CD4-positive, alpha-beta T cell (primary cell): ENCODE data around the gene ASTN2. TPM values are rescaled to one million over a fixed set of nuclear protein-coding genes. Genes with fewer than 3 reads are reported as not detected.

Experiments
- ATAC-seq: fragments of 200-7000 bp; cut with Tn5 transposase; one replicate; pipeline ENCODE4 v1.10.0; 2022; ENCODE audit warnings: mild to moderate bottlenecking; ENCODE audit not compliant: poor library complexity
- CTCF ChIA-PET: fragments of 350-600 bp; sonication (Branson Sonifier 250); formaldehyde crosslinking; loops from one replicate; lab custom pipeline; 2021; ENCODE audit warnings: antibody characterized with exemption, inconsistent platforms; lab: Charles Lee
- POLR2A ChIA-PET: fragments of 350-600 bp; sonication (Branson Sonifier 250); formaldehyde crosslinking; loops from one replicate; lab custom pipeline; 2021; ENCODE audit warnings: antibody characterized with exemption, inconsistent platforms; lab: Charles Lee
- DNase-seq, 14 experiments: peaks; one replicate each; pipeline ENCODE4 v3.0.0-alpha.2; 2013 to 2020; ENCODE audit warnings: mixed read lengths in 2 of 14
- H3K27ac ChIP-seq, 2 donors: one replicate each; pipeline versions ENCODE4 v1.5.1 to v1.7.0; 2013; ENCODE audit warnings: low read length in 2 of 2, low read depth in 1 of 2, mild to moderate bottlenecking in 1 of 2
- H3K27me3 ChIP-seq, 2 experiments: 1 replicate in 1 of 2; 2 replicates in 1 of 2; pipeline versions ENCODE4 v1.6.1 to v1.7.0; 2013; ENCODE audit warnings: low read length in 2 of 2, control low read depth in 1 of 2, mild to moderate bottlenecking in 1 of 2, moderate library complexity in 1 of 2; ENCODE audit not compliant: insufficient read depth in 2 of 2, control insufficient read depth in 1 of 2
- H3K36me3 ChIP-seq: one replicate; pipeline ENCODE4 v1.6.1; 2013; ENCODE audit warnings: low read length, control low read depth; ENCODE audit not compliant: insufficient read depth
- H3K4me1 ChIP-seq: one replicate; pipeline ENCODE4 v1.6.1; 2013; ENCODE audit warnings: low read length, control low read depth; ENCODE audit not compliant: insufficient read depth
- H3K4me3 ChIP-seq: one replicate; pipeline ENCODE4 v1.5.1; 2013; ENCODE audit warnings: mild to moderate bottlenecking, low read length, moderate library complexity
- H3K9me3 ChIP-seq, 2 experiments: 1 replicate in 1 of 2; 2 replicates in 1 of 2; pipeline versions ENCODE4 v1.6.1 to v1.7.0; 2013; ENCODE audit warnings: low read length in 2 of 2, mild to moderate bottlenecking in 2 of 2, control low read depth in 1 of 2, moderate library complexity in 1 of 2; ENCODE audit not compliant: control insufficient read depth in 1 of 2, insufficient read depth in 1 of 2
- H3K27ac Mint-ChIP-seq: one replicate; pipeline ENCODE4 v1.8.0; 2020; ENCODE audit warnings: mixed read lengths
- H3K27me3 Mint-ChIP-seq: one replicate; pipeline ENCODE4 v1.8.0; 2021; ENCODE audit warnings: mixed read lengths
- H3K36me3 Mint-ChIP-seq: one replicate; pipeline ENCODE4 v1.8.0; 2021; ENCODE audit warnings: low read depth, mixed read lengths
- H3K4me1 Mint-ChIP-seq: one replicate; pipeline ENCODE4 v1.8.0; 2021; ENCODE audit warnings: low read depth, mixed read lengths
- H3K4me3 Mint-ChIP-seq: one replicate; pipeline ENCODE4 v1.8.0; 2020; ENCODE audit warnings: mild to moderate bottlenecking, mixed read lengths
- H3K9me3 Mint-ChIP-seq: one replicate; pipeline ENCODE4 v1.8.0; 2020; ENCODE audit warnings: mixed read lengths
- intact Hi-C, 2 experiments: fragments of 100-400 bp; cut with DNase I in 1 of 2; cut with micrococcal nuclease in 1 of 2; formaldehyde crosslinking; loops; one replicate each; pipeline versions ENCODE4 v1.15.1 to v1.9.0; 2023 to 2025; cut with DNase I, micrococcal nuclease
- total RNA-seq, 174 experiments: library from RNA in 2 of 174; stranded (reverse) in 2 of 174; gene quantifications; one replicate each; pipeline ENCODE4 v1.2.3 and lab custom pipeline; 2021 to 2026
- TF ChIP-seq, protein P1 (sequence below): fragments of 200-600 bp; IDR thresholded peaks from one replicate; pipeline ENCODE4 v1.8.0; 2022; ENCODE audit warnings: antibody characterized with exemption, mild to moderate bottlenecking

ASTN2 gene
- total RNA-seq, 2 experiments from 2014 or later, result 2.3 to 2.4 TPM

DNA sequence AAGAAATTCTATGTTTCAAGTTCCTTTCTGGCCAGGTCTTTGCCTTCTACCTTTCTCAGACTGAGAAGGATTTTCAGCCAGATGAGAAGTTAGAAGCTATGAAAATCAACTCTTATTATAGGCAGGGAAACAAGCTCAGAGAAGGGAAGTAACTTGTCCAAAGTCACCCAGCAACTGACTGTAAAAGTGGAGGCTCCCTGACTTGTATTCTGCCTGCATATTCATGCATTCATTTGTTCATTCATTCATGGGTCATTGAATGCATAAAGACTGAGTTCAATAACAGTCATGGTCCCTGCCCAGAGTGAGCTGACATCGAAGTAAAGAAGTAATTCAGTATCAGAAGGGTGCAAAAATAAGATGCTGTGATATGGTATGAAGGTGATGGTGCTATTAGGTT lies 1021.7 kb downstream of the ASTN2 start:
- ATAC-seq, result no peak
- CTCF ChIA-PET, result no interaction called here
- peaks cover 2% of the 10 kb centered on the region for H3K9me3 Mint-ChIP-seq

DNA sequence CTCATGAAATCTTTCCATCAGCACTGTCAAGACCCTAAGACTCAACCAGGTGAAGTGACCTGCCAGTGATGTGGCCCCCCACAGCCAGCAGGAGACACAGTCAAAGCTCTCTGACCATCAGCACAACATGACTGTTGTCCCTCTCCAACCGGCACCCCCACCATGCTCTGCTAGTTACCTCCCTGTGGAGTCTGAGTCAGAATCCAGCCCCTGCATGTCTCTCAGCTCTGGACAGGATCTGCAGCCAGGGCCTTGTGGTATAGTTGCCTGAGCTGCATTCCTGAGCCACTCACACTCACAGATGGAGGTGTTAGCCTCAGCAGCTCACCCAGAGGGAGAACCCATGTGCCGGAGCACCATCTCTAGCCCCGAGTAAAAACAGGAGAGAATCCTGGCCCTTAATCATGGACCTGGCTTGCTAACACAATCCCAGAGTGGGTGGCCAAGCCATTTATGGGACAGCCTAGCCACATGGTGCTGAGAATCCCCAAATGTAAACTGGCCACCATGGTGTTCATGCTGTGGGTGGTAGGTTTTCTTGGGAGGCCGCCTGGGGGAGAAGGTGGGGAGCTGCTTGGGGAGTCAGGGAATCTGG lies 1023.5 kb downstream of the ASTN2 start:
- DNase-seq, result no peak
- TF ChIP-seq, protein P1, sequence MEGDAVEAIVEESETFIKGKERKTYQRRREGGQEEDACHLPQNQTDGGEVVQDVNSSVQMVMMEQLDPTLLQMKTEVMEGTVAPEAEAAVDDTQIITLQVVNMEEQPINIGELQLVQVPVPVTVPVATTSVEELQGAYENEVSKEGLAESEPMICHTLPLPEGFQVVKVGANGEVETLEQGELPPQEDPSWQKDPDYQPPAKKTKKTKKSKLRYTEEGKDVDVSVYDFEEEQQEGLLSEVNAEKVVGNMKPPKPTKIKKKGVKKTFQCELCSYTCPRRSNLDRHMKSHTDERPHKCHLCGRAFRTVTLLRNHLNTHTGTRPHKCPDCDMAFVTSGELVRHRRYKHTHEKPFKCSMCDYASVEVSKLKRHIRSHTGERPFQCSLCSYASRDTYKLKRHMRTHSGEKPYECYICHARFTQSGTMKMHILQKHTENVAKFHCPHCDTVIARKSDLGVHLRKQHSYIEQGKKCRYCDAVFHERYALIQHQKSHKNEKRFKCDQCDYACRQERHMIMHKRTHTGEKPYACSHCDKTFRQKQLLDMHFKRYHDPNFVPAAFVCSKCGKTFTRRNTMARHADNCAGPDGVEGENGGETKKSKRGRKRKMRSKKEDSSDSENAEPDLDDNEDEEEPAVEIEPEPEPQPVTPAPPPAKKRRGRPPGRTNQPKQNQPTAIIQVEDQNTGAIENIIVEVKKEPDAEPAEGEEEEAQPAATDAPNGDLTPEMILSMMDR, result no peak
- H3K27me3 Mint-ChIP-seq, result no peaks in the 10 kb centered on the region
- no peaks in the 10 kb centered on the region for H3K4me1 Mint-ChIP-seq
- H3K36me3 Mint-ChIP-seq, result no peaks in the 10 kb centered on the region
- Histone ChIP-seq H3K4me1 (no peaks in the 10 kb centered on the region), H3K27ac (no peak overlapping the region), H3K4me3 (no peak overlapping the region), H3K27me3 (no peaks in the 10 kb centered on the region), H3K9me3 (no peaks in the 10 kb centered on the region), H3K36me3 (no peaks in the 10 kb centered on the region)
- POLR2A ChIA-PET, result no interaction called here
- no peak overlapping the region for H3K4me3 Mint-ChIP-seq
- intact Hi-C loops, result no loop called here
- peaks cover 2% of the 10 kb centered on the region for H3K9me3 Mint-ChIP-seq
- no peak for ATAC-seq
- CTCF ChIA-PET, result no interaction called here
- H3K27ac Mint-ChIP-seq, result no peak overlapping the region

More for the DNA sequence above, 1021.7 kb downstream of the ASTN2 start:
- Mint-ChIP-seq H3K4me3 (no peak overlapping the region), H3K27me3 (no peaks in the 10 kb centered on the region), H3K27ac (no peak overlapping the region), H3K36me3 (no peaks in the 10 kb centered on the region), H3K4me1 (no peaks in the 10 kb centered on the region)
- H3K27ac ChIP-seq, result no peak overlapping the region
- H3K4me3 ChIP-seq, result no peak overlapping the region
- DNase-seq, result no peak
- POLR2A ChIA-PET, result no interaction called here
- H3K27me3 ChIP-seq, result no peaks in the 10 kb centered on the region
- no peaks in the 10 kb centered on the region for H3K9me3 ChIP-seq
- intact Hi-C loops, result no loop called here
- no peaks in the 10 kb centered on the region for H3K36me3 ChIP-seq
- TF ChIP-seq, protein P1, result no peak
- H3K4me1 ChIP-seq, result no peaks in the 10 kb centered on the region

DNA sequence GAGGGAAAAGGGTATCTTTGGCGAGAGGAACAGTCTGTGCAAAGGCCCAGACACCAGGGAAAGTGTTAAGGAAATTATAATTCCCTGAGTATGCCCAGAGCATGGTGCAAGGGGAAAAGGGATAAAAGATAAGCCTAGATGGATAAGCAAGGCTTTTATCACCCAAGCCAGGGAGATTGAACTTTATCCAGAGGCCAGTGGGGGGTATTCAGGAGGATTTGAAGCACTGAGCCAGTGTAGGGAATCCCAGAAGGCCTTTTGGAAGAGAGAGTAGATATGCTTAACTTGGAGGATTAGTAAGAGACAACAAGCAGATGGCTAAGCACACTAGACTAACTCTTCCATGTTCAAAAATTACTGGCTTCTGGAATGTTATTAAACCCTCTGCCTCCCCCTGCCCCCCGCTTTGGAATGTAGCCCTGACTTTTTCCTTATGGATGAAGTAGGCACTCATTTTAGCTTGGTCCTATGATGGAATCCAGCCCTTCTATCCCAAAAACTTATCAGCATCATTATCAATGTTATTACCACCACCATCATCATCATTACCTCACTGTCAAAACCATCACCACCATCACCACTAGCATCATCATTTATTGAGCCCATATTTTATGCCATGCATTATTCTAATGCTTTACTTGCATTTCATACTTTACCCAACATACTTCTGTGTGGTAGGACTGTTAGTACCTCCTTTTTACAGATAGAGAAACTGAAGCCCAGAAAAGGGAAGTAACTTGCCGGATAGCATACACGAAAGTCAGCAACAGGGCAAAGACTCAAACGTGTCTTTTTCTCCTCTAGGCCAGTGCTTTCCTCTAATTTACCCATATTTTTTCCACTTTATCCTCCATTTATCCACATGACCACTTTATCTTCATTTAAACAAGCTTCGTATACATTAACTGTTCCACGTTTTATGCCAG lies 1024.3 kb downstream of the ASTN2 start:
- H3K9me3 Mint-ChIP-seq, result peaks cover 2% of the 10 kb centered on the region
- intact Hi-C loops, result no loop called here
- POLR2A ChIA-PET, result no interaction called here
- H3K27ac ChIP-seq, result no peak overlapping the region
- no peak for ATAC-seq
- H3K4me3 Mint-ChIP-seq, result no peak overlapping the region
- no peaks in the 10 kb centered on the region for H3K36me3 ChIP-seq
- no peaks in the 10 kb centered on the region for H3K27me3 Mint-ChIP-seq
- no peak for DNase-seq
- H3K4me3 ChIP-seq, result no peak overlapping the region
- no peaks in the 10 kb centered on the region for H3K36me3 Mint-ChIP-seq
- H3K4me1 ChIP-seq, result no peaks in the 10 kb centered on the region
- no peak overlapping the region for H3K27ac Mint-ChIP-seq
- H3K9me3 ChIP-seq, result no peaks in the 10 kb centered on the region
- H3K27me3 ChIP-seq, result no peaks in the 10 kb centered on the region
- CTCF ChIA-PET, result no interaction called here
- TF ChIP-seq, protein P1, result no peak
- no peaks in the 10 kb centered on the region for H3K4me1 Mint-ChIP-seq
